Mucosa of rectum (tissue), 2 donors: ENCODE data around the gene ELMOD2.

Experiments
- H3K27ac ChIP-seq, 2 donors: one replicate each; pipeline ENCODE4 v1.7.0; 2013; ENCODE audit warnings: inconsistent platforms in 2 of 2, low read depth in 2 of 2, low read length in 2 of 2
- H3K27me3 ChIP-seq, 2 donors: one replicate each; pipeline ENCODE4 v1.7.0; 2013; ENCODE audit warnings: low read length in 2 of 2; ENCODE audit not compliant: control insufficient read depth in 2 of 2, insufficient read depth in 2 of 2
- H3K36me3 ChIP-seq, 2 donors: one replicate each; pipeline ENCODE4 v1.7.0; 2013; ENCODE audit warnings: low read length in 2 of 2; ENCODE audit not compliant: control insufficient read depth in 2 of 2, insufficient read depth in 2 of 2
- H3K4me1 ChIP-seq, 2 donors: one replicate each; pipeline ENCODE4 v1.7.0; 2013; ENCODE audit warnings: low read length in 2 of 2, mild to moderate bottlenecking in 1 of 2; ENCODE audit not compliant: control insufficient read depth in 2 of 2, insufficient read depth in 2 of 2
- H3K4me3 ChIP-seq, 2 donors: one replicate each; pipeline ENCODE4 v1.7.0; 2013; ENCODE audit warnings: low read length in 2 of 2
- H3K9ac ChIP-seq, 2 donors: one replicate each; pipeline ENCODE4 v1.7.0; 2013; ENCODE audit warnings: low read length in 2 of 2, low read depth in 1 of 2, mild to moderate bottlenecking in 1 of 2
- H3K9me3 ChIP-seq, 2 donors: one replicate each; pipeline ENCODE4 v1.7.0; 2013; ENCODE audit warnings: low read length in 2 of 2; ENCODE audit not compliant: control insufficient read depth in 2 of 2
- donor health status: healthy.
- donor health status: Normal muscosa, but diverticular disease.

The ELMOD2 gene

GRCh38 chr4:140581078-140581477 is 57.1 kb downstream of the ELMOD2 start:
- H3K9me3 ChIP-seq = no peaks in the 10 kb centered on the region
- no peak overlapping the region for H3K27ac ChIP-seq
- H3K4me1 ChIP-seq = no peaks in the 10 kb centered on the region
- H3K36me3 ChIP-seq = no peaks in the 10 kb centered on the region
- no peak overlapping the region for H3K4me3 ChIP-seq
- peaks cover 11 to 33% of the 10 kb centered on the region in 2 donors for H3K27me3 ChIP-seq
- no peak overlapping the region for H3K9ac ChIP-seq

DNA sequence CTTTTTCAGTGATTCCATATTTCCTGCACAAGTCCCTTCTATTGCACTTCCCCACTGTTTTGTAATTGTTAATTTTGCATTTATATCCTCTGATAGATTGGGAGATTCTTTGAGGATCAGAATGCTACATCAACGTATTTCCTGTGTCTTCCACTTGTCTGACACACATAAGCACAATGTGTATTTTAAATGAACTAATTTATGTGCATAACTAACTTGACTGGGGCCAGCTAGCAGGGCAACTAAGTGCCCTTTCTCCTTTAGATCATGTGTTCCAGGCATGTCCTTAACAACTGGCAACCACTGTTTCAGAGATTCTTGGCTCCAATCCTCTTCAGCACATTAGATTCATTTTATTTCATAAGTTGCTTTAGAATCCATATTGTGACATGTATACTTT is 60.5 kb downstream of the ELMOD2 start:
- Histone ChIP-seq H3K4me3 (no peak overlapping the region), H3K4me1 (no peaks in the 10 kb centered on the region), H3K9ac (no peak overlapping the region), H3K27ac (no peak overlapping the region), H3K27me3 (peaks cover 2 to 9% of the 10 kb centered on the region in 2 donors), H3K36me3 (no peaks in the 10 kb centered on the region), H3K9me3 (no peaks in the 10 kb centered on the region)

DNA sequence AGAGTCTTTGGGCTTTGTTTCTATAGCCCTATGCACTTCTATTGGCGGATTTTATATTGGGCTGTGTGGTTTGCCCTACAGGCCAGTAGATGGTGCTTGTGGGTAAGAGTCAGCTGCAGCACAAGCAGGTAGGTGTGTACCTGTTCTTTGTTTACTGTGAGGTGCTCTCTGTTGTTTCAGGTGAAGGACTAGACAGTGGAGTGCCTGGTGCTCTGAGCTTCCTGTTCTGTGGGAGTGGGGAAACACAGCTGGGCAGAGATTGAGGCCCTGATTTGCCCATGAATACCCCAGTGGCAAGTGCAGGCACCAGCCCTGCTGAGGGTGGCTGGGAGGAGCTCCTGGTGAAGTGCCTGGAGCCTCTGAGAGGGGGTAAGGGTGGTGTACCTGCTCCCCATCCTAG is 71.1 kb downstream of the ELMOD2 start:
- no peaks in the 10 kb centered on the region for H3K36me3 ChIP-seq
- no peak overlapping the region for H3K27ac ChIP-seq
- H3K9ac ChIP-seq = no peak overlapping the region
- H3K27me3 ChIP-seq = no peaks in the 10 kb centered on the region
- no peaks in the 10 kb centered on the region for H3K9me3 ChIP-seq
- no peaks in the 10 kb centered on the region for H3K4me1 ChIP-seq
- no peak overlapping the region for H3K4me3 ChIP-seq

DNA sequence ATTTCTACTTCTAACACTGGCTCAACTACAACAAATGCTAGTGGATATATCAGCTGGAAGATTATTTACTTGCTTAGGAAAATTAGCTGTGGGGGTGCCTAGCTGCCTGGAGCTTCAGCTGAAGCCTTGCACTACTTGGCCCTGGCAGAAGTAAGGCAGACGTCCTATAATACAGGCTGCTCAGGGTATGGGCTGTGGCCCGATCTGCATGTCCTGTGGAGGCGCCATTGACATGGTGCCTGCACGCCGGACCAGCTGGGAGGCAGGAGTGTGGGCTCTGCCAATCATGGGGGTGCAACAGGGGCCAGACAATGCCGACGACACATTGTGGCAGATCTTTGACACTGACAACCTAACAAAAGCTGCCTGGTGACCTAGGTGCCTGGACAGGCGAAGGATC is 76.4 kb downstream of the ELMOD2 start:
- H3K9ac ChIP-seq = no peak overlapping the region
- H3K27me3 ChIP-seq = no peaks in the 10 kb centered on the region
- H3K4me1 ChIP-seq = no peaks in the 10 kb centered on the region
- H3K27ac ChIP-seq = no peak overlapping the region
- H3K36me3 ChIP-seq = no peaks in the 10 kb centered on the region
- no peaks in the 10 kb centered on the region for H3K9me3 ChIP-seq
- H3K4me3 ChIP-seq = no peak overlapping the region

DNA sequence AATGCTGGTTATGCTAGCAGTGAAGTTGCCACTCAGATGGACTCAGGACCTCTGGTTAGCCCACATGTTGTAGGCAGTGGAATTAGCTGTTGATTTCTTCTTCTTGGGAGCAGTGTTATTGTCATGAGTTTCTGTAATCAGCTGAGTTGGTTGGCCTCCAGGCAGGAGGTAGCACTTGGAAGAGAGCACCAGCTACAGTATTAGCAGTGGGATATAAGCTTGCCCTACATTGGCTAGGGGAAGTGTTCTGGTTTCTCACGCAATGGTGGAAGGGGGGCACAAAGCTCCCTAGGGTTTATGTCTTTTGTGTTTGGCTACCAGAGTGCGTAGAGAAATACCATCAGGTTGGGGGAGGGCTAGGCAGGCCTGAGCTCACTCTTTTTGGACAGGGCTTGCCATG is 78.7 kb downstream of the ELMOD2 start:
- no peak overlapping the region for H3K27ac ChIP-seq
- H3K4me1 ChIP-seq = no peaks in the 10 kb centered on the region
- no peaks in the 10 kb centered on the region for H3K9me3 ChIP-seq
- H3K27me3 ChIP-seq = no peaks in the 10 kb centered on the region
- no peak overlapping the region for H3K4me3 ChIP-seq
- no peaks in the 10 kb centered on the region for H3K36me3 ChIP-seq
- no peak overlapping the region for H3K9ac ChIP-seq

DNA sequence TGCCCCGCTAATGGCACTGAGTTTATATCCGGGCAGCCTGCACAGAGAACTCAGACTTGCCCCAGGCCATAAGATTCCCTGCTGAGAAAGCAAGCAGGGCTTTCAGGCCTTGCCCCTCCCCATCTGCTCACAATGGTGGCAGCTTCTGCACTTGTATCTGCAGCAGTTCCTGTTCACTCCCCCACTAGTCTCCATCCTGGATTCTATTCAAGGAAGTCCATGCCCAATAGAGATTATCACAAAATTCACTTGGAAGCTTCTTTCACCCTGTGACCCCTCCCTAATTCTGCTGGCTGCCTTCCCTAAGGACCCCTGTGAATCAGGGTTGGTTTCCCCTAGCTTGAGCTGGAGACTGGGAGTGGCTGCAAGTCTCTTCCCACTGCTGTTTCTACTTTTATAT is 79.3 kb downstream of the ELMOD2 start:
- Histone ChIP-seq H3K27me3 (no peaks in the 10 kb centered on the region), H3K4me3 (no peak overlapping the region)

More for the DNA sequence above, 79.3 kb downstream of the ELMOD2 start:
- H3K27ac ChIP-seq = no peak overlapping the region
- H3K4me1 ChIP-seq = no peaks in the 10 kb centered on the region
- H3K9me3 ChIP-seq = no peaks in the 10 kb centered on the region
- H3K36me3 ChIP-seq = no peaks in the 10 kb centered on the region
- no peak overlapping the region for H3K9ac ChIP-seq
